SK-N-SH (cell line): ENCODE measurements around the gene EXOC3. TPM values are rescaled to one million over a fixed set of nuclear protein-coding genes. Genes with fewer than 3 reads are reported as not detected.

Experiments
- CTCF ChIA-PET: fragments of 300-600, 350-600 bp; formaldehyde crosslinking; extraction: SDS; loops from one replicate; lab custom pipeline; 2021; lab: Yijun Ruan, JAX
- POLR2A ChIA-PET: fragments of 350-600 bp; sonication (Branson Sonifier 250); formaldehyde crosslinking; extraction: SDS; loops from one replicate; lab custom pipeline; 2020; ENCODE audit warnings: antibody characterized with exemption, inconsistent platforms; lab: Yijun Ruan, JAX
- DNase-seq: peaks from one replicate; pipeline ENCODE4 v3.0.0; 2012
- H2AFZ ChIP-seq: fragments of 200-600 bp; sonication (generic); 2 replicates; pipeline ENCODE4 v1.8.1; 2016; ENCODE audit warnings: antibody characterized with exemption, mild to moderate bottlenecking, low read depth
- H3F3A ChIP-seq: fragments of 200-600 bp; sonication (generic); replicated peaks from 2 replicates; pipeline ENCODE3; 2016; ENCODE audit warnings: antibody characterized with exemption, mild to moderate bottlenecking; ENCODE audit not compliant: insufficient read depth
- H3K27ac ChIP-seq, 2 experiments: fragments of 200-500 bp in 1 of 2; fragments of 200-600 bp in 1 of 2; sonication (Bioruptor generic) in 1 of 2; sonication (generic), shearing (Covaris generic) in 1 of 2; 2 replicates each; pipeline versions ENCODE4 v1.5.1 to v1.6.1; 2014 to 2016; ENCODE audit warnings: low read depth in 2 of 2, inconsistent platforms in 1 of 2, low read length in 1 of 2, mild to moderate bottlenecking in 1 of 2, mixed read lengths in 1 of 2
- H3K27me3 ChIP-seq: fragments of 200-600 bp; sonication (generic), shearing (Covaris generic); 2 replicates; pipeline ENCODE4 v1.6.1; 2016; ENCODE audit warnings: mixed run types; ENCODE audit not compliant: insufficient read depth
- H3K36me3 ChIP-seq, 2 experiments: fragments of 200-500 bp in 1 of 2; fragments of 200-600 bp in 1 of 2; sonication (Bioruptor generic) in 1 of 2; sonication (generic) in 1 of 2; replicated peaks in 1 of 2; 2 replicates each; pipeline versions ENCODE3 to v1.5.1; 2014 to 2016; ENCODE audit warnings: low read length in 1 of 2, mild to moderate bottlenecking in 1 of 2; ENCODE audit not compliant: insufficient read depth in 2 of 2, control insufficient read depth in 1 of 2
- H3K4me1 ChIP-seq, 2 experiments: fragments of 200-500 bp in 1 of 2; fragments of 200-600 bp in 1 of 2; sonication (Bioruptor generic) in 1 of 2; sonication (generic), shearing (Covaris generic) in 1 of 2; 2 replicates each; pipeline versions ENCODE4 v1.5.1 to v1.6.1; 2014 to 2016; ENCODE audit warnings: low read depth in 1 of 2, low read length in 1 of 2, mixed run types in 1 of 2; ENCODE audit not compliant: insufficient read depth in 2 of 2, control insufficient read depth in 1 of 2
- H3K4me2 ChIP-seq: fragments of 200-600 bp; sonication (generic), shearing (Covaris generic); 2 replicates; pipeline ENCODE4 v1.6.1; 2017; ENCODE audit warnings: mixed run types
- H3K4me3 ChIP-seq, 2 experiments: fragments of 200-500 bp in 1 of 2; fragments of 200-600 bp in 1 of 2; sonication (Bioruptor generic) in 1 of 2; sonication (generic), shearing (Covaris generic) in 1 of 2; 2 replicates each; pipeline versions ENCODE4 v1.5.1 to v1.8.1; 2014 to 2016; ENCODE audit warnings: low read depth in 2 of 2, inconsistent platforms in 1 of 2, low read length in 1 of 2, mild to moderate bottlenecking in 1 of 2, mixed read lengths in 1 of 2, moderate library complexity in 1 of 2
- H3K79me2 ChIP-seq: fragments of 200-600 bp; sonication (generic); 2 replicates; pipeline ENCODE4 v1.8.1; 2017; ENCODE audit warnings: mild to moderate bottlenecking; ENCODE audit not compliant: insufficient read depth
- H3K9ac ChIP-seq: fragments of 200-600 bp; sonication (generic); 2 replicates; pipeline ENCODE4 v1.6.1; 2017; ENCODE audit warnings: mixed run types
- H3K9me2 ChIP-seq: fragments of 200-600 bp; sonication (generic); 2 replicates; pipeline ENCODE4 v1.6.1; 2017; ENCODE audit warnings: mixed run types
- H3K9me3 ChIP-seq: fragments of 200-600 bp; sonication (generic); 2 replicates; pipeline ENCODE4 v1.6.1; 2017; ENCODE audit warnings: mixed run types, mild to moderate bottlenecking, moderate library complexity
- H4K20me1 ChIP-seq: fragments of 200-600 bp; sonication (generic); 2 replicates; pipeline ENCODE4 v1.6.1; 2017; ENCODE audit warnings: mild to moderate bottlenecking, mixed run types; ENCODE audit not compliant: insufficient read depth
- CHD2 ChIP-seq: fragments of 150-350 bp; IDR thresholded peaks from 2 replicates; pipeline ENCODE4 v1.6.1; 2018; ENCODE audit warnings: low read length; ENCODE audit not compliant: partially characterized antibody
- ELF1 ChIP-seq: IDR thresholded peaks from 2 replicates; pipeline ENCODE4 v1.4.0; 2012
- EP300 ChIP-seq, 2 experiments: IDR thresholded peaks; 2 replicates each; pipeline versions ENCODE4 v1.4.0 to v1.6.1; 2012; ENCODE audit warnings: borderline replicate concordance in 1 of 2, low read depth in 1 of 2, low read length in 1 of 2
- EZH2phosphoT487 ChIP-seq: fragments of 200-600 bp; sonication (generic); IDR thresholded peaks from 2 replicates; pipeline ENCODE4 v1.6.1; 2017; ENCODE audit warnings: low read depth, mixed run types, mild to moderate bottlenecking, antibody characterized with exemption, moderate library complexity, borderline replicate concordance
- FOSL2 ChIP-seq: IDR thresholded peaks from 2 replicates; pipeline ENCODE4 v1.4.0; 2012; ENCODE audit warnings: low read depth, mild to moderate bottlenecking, moderate library complexity, borderline replicate concordance
- FOXJ3 ChIP-seq: sonication (generic); formaldehyde crosslinking; IDR thresholded peaks from 2 replicates; pipeline ENCODE4 v1.5.1; 2020; ENCODE audit warnings: mild to moderate bottlenecking, missing genetic modification reagents
- FOXM1 ChIP-seq: IDR thresholded peaks from 2 replicates; pipeline ENCODE4 v1.4.0; 2012; ENCODE audit warnings: low read depth, mild to moderate bottlenecking
- GABPA ChIP-seq: IDR thresholded peaks from 2 replicates; pipeline ENCODE4 v1.4.0; 2012; ENCODE audit warnings: low read depth, mild to moderate bottlenecking
- JUND ChIP-seq: IDR thresholded peaks from 2 replicates; pipeline ENCODE4 v1.4.0; 2012
- MEF2A ChIP-seq: IDR thresholded peaks from 2 replicates; pipeline ENCODE4 v1.4.0; 2012; ENCODE audit warnings: low read depth, borderline replicate concordance
- MXI1 ChIP-seq: IDR thresholded peaks from 2 replicates; pipeline ENCODE4 v1.6.1; 2012; ENCODE audit warnings: mild to moderate bottlenecking, low read depth, low read length, improper control_type of control experiment
- POLR2AphosphoS5 ChIP-seq: IDR thresholded peaks from 2 replicates; pipeline ENCODE4 v1.6.1; 2012; ENCODE audit warnings: low read depth, low read length
- RXRA ChIP-seq: IDR thresholded peaks from 2 replicates; pipeline ENCODE4 v1.4.0; 2012; ENCODE audit warnings: low read depth, mild to moderate bottlenecking, borderline replicate concordance
- SMC3 ChIP-seq: IDR thresholded peaks from 2 replicates; pipeline ENCODE4 v1.6.1; 2012; ENCODE audit warnings: low read depth, low read length, improper control_type of control experiment
- TCF12 ChIP-seq: IDR thresholded peaks from 2 replicates; pipeline ENCODE4 v1.4.0; 2012
- WGBS: methylation state at CpG from one replicate; pipeline ENCODE4 v1.1.6; 2017; ENCODE audit warnings: low lambda C conversion rate; 5-methylcytosine and 5-hydroxymethylcytosine counted together
- polyA plus RNA-seq, 3 experiments: library from polyadenylated mRNA; depleted of rRNA; stranded (reverse); fragments of >200 nt; gene quantifications; 2 replicates each; pipeline ENCODE4 v1.2.3, GENCODE V29; 2012
- TF ChIP-seq, protein P1 (sequence below): IDR thresholded peaks from 2 replicates; pipeline ENCODE4 v1.4.0; 2012; ENCODE audit warnings: low read depth, borderline replicate concordance
- TF ChIP-seq, protein P2 (sequence below): IDR thresholded peaks from 2 replicates; pipeline ENCODE4 v1.4.0; 2012; ENCODE audit warnings: low read depth, borderline replicate concordance
- TF ChIP-seq, protein P3 (sequence below): fragments of 200-600 bp; sonication (generic); IDR thresholded peaks from 2 replicates; pipeline ENCODE4 v1.6.1; 2017; ENCODE audit warnings: antibody characterized with exemption, mild to moderate bottlenecking, moderate library complexity
- TF ChIP-seq, protein P4 (sequence below): IDR thresholded peaks from 2 replicates; pipeline ENCODE4; 2012

The EXOC3 gene
- polyA plus RNA-seq, 1 of the 3 experiments (the other 2 are of a cell fraction) = 25.7 TPM

DNA sequence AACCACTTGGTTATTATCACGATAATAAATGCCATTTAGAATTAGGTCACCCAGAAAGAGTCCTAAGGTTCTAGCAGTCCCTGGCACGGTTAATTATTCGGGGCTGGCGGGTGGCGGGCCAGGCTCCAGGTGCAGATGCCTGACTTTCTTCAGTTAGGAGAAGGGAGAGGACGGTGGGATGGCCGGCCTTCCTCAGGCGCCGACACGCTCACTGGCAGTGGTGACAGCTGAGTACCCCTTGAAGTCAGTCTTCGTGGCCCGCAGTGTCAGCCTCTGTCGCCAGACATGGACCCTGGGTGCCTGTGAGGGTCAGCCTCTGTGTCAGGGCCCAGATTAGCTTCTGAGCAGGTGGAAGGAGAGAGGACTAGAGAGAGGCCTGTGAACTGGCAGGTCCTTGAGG is 21.1 kb upstream of the EXOC3 start:
- H2AFZ ChIP-seq = no peak overlapping the region
- H3K27ac ChIP-seq = no peak overlapping the region
- WGBS = 88% methylated on average over 13 of the region's 13 CpGs
- no peaks in the 10 kb centered on the region for H3K27me3 ChIP-seq
- no peaks in the 10 kb centered on the region for H3K36me3 ChIP-seq
- ChIA-PET CTCF (interaction anchor here (1.0 kb wide), 1 partner anchor 9 kb away, joined by 3 read pairs; no protein-coding TSS in a partner anchor), POLR2A (no interaction called here)
- H3K4me3 ChIP-seq = no peak overlapping the region
- H3K9me3 ChIP-seq = no peaks in the 10 kb centered on the region
- no peaks in the 10 kb centered on the region for H3F3A ChIP-seq
- no peaks in the 10 kb centered on the region for H3K9me2 ChIP-seq
- no peaks in the 10 kb centered on the region for H3K79me2 ChIP-seq
- H3K4me2 ChIP-seq = no peak overlapping the region
- no peaks in the 10 kb centered on the region for H4K20me1 ChIP-seq
- H3K4me1 ChIP-seq = no peaks in the 10 kb centered on the region; a peak in 1 of 4 replicates
- DNase-seq = no peak
- no peak for TF ChIP-seq EZH2phosphoT487
- H3K9ac ChIP-seq = no peak overlapping the region

DNA sequence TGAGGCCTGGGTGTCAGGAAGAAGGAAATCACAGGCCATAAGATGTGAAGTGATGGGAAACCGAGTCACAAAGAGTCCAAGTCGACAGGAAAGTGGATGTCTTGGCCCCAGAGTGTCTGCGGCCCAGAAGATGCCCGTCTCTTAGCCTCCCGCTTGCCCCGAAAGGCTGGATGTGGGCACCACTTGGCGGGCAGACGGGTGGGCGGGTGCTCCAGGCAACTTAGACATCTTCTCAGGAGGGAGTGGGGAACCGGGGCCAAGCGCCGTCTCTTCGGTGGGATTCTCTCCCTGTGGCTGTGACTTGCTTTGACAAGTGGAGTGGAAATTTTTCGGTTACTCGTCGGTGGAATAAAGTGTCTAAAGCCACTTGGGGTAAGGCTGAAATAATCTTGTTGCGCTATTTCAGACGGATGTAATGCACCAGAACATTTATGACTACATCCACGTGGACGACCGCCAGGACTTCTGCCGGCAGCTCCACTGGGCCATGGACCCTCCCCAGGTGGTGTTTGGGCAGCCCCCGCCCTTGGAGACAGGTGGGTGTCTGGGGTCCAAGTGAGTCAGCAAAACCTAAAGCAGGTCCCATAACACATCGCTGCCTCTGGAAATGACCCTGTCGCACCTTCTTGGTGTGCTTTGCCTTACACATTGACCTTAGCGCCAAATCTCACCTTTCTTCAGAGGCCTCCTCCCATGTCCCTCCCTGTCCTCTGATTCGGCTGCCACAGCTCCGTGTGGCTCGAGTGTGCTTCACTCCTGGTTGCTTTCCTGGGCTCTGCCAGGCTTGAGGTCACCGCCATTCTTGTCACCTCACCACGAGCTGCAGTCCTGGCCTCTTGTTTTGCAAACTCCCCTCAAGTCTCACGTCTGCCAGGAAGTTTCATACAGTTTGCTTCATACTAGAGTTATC is 20.4 kb upstream of the EXOC3 start:
- Histone ChIP-seq H3K4me3 (no peak overlapping the region), H4K20me1 (no peaks in the 10 kb centered on the region), H3K9me2 (no peaks in the 10 kb centered on the region), H3K4me1 (no peaks in the 10 kb centered on the region; a peak in 1 of 4 replicates), H3K9me3 (no peaks in the 10 kb centered on the region), H2AFZ (no peak overlapping the region), H3K36me3 (no peaks in the 10 kb centered on the region), H3K27ac (no peak overlapping the region), H3K4me2 (no peak overlapping the region), H3F3A (no peaks in the 10 kb centered on the region), H3K27me3 (no peaks in the 10 kb centered on the region), H3K9ac (no peak overlapping the region), H3K79me2 (no peaks in the 10 kb centered on the region)
- TF ChIP-seq MEF2A (no peak), GABPA (no peak), EP300 (IDR thresholded peaks at IDR 0.05; ENCODE audit: borderline replicate concordance in 1 of 2, low read depth in 1 of 2, low read length in 1 of 2) (no peak), FOXM1 (no peak), FOSL2 (no peak), CHD2 (no peak), ELF1 (no peak), MXI1 (no peak), SMC3 (no peak), JUND (no peak), TCF12 (no peak), FOXJ3 (no peak), RXRA (no peak), POLR2AphosphoS5 (no peak)
- TF ChIP-seq, protein P1, sequence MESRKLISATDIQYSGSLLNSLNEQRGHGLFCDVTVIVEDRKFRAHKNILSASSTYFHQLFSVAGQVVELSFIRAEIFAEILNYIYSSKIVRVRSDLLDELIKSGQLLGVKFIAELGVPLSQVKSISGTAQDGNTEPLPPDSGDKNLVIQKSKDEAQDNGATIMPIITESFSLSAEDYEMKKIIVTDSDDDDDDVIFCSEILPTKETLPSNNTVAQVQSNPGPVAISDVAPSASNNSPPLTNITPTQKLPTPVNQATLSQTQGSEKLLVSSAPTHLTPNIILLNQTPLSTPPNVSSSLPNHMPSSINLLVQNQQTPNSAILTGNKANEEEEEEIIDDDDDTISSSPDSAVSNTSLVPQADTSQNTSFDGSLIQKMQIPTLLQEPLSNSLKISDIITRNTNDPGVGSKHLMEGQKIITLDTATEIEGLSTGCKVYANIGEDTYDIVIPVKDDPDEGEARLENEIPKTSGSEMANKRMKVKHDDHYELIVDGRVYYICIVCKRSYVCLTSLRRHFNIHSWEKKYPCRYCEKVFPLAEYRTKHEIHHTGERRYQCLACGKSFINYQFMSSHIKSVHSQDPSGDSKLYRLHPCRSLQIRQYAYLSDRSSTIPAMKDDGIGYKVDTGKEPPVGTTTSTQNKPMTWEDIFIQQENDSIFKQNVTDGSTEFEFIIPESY = no peak
- TF ChIP-seq, protein P2, sequence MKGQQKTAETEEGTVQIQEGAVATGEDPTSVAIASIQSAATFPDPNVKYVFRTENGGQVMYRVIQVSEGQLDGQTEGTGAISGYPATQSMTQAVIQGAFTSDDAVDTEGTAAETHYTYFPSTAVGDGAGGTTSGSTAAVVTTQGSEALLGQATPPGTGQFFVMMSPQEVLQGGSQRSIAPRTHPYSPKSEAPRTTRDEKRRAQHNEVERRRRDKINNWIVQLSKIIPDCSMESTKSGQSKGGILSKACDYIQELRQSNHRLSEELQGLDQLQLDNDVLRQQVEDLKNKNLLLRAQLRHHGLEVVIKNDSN = no peak
- TF ChIP-seq, protein P3, sequence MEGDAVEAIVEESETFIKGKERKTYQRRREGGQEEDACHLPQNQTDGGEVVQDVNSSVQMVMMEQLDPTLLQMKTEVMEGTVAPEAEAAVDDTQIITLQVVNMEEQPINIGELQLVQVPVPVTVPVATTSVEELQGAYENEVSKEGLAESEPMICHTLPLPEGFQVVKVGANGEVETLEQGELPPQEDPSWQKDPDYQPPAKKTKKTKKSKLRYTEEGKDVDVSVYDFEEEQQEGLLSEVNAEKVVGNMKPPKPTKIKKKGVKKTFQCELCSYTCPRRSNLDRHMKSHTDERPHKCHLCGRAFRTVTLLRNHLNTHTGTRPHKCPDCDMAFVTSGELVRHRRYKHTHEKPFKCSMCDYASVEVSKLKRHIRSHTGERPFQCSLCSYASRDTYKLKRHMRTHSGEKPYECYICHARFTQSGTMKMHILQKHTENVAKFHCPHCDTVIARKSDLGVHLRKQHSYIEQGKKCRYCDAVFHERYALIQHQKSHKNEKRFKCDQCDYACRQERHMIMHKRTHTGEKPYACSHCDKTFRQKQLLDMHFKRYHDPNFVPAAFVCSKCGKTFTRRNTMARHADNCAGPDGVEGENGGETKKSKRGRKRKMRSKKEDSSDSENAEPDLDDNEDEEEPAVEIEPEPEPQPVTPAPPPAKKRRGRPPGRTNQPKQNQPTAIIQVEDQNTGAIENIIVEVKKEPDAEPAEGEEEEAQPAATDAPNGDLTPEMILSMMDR = no peak
- TF ChIP-seq, protein P4, sequence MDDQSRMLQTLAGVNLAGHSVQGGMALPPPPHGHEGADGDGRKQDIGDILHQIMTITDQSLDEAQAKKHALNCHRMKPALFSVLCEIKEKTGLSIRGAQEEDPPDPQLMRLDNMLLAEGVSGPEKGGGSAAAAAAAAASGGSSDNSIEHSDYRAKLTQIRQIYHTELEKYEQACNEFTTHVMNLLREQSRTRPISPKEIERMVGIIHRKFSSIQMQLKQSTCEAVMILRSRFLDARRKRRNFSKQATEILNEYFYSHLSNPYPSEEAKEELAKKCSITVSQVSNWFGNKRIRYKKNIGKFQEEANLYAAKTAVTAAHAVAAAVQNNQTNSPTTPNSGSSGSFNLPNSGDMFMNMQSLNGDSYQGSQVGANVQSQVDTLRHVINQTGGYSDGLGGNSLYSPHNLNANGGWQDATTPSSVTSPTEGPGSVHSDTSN = no peak
- ChIA-PET CTCF (interaction anchor here (1.0 to 1.1 kb wide), 2 partner anchors 9 kb away, joined by 3 read pairs; no protein-coding TSS in a partner anchor), POLR2A (no interaction called here)
- 76% methylated on average over 30 of the region's 32 CpGs for WGBS
- DNase-seq = no peak
